Activated naive CD4-positive, alpha-beta T cell (primary cell): ENCODE data around the gene TLK1.

Experiments used
- DNase-seq, 4 experiments: peaks; one replicate each; lab custom pipeline; 2025; lab: John Stamatoyannopoulos, UW

TLK1 gene

GRCh38 chr2:170966648-170967396 is 193.9 kb downstream of the TLK1 start:
- no peak for DNase-seq

- DNase-seq: no peak
These were observed 195.1 kb downstream of the TLK1 start for GRCh38 chr2:170965446-170966225.

GRCh38 chr2:170963386-170963785 is 197.3 kb downstream of the TLK1 start:
- no peak for DNase-seq

- DNase-seq: no peak
These were observed 206.8 kb downstream of the TLK1 start for GRCh38 chr2:170953941-170954340.

GRCh38 chr2:170950221-170950761 is 210.4 kb downstream of the TLK1 start:
- no peak for DNase-seq

- DNase-seq: no peak
These were observed 211.3 kb downstream of the TLK1 start for GRCh38 chr2:170949415-170949814.

- DNase-seq: no peak
These were observed 216.1 kb downstream of the TLK1 start for GRCh38 chr2:170944545-170944944.

- DNase-seq: no peak
These were observed 217.1 kb downstream of the TLK1 start for GRCh38 chr2:170943596-170943995.

- no peak for DNase-seq
These were observed 217.7 kb downstream of the TLK1 start for GRCh38 chr2:170943041-170943440.

- DNase-seq: no peak
These were observed 218.1 kb downstream of the TLK1 start for GRCh38 chr2:170942615-170943014.
